ENCODE results near the gene OR10H2. TPM values are rescaled to one million over a fixed set of nuclear protein-coding genes. Genes with fewer than 3 reads are reported as not detected.
"Not testable (repeated sequence)": the region's sequence is repeated elsewhere in the genome, so short reads cannot be mapped to it uniquely, and the experiment has no call there.

The OR10H2 gene
- total RNA-seq (2014; rRNA removed; shearing (Covaris generic)), result not detected in 2 replicates

GRCh38 chr19:15727724-15728123, at the start of gene OR10H2:
OR10H2 (plus strand) TSS chr19:15728024; CDS start chr19:15728044, 20 bp downstream.
- no peak for DNase-seq (ENCODE audit: low spot score)

DNA sequence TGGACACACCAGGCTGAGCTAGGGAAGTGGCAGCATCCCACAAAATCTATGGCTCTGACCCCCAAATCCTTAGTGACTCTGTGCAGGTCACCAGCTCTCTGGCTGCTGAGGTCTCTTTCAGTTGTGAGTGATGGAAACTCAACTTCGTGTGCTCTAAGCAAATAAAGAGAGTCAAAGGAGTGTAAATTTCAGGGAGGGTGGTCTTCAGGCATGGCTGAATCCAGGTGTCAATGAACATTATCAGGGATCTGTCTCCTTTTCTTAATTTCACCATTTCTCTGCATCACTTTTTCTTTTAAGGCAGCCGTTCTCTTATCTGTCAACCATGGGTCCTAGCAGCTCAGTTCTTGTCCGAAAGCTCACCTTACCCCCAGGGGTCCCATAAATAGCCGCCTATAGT, 48.7 kb upstream of the OR10H2 start:
- DNase-seq (ENCODE audit: low spot score), result no peak

DNA sequence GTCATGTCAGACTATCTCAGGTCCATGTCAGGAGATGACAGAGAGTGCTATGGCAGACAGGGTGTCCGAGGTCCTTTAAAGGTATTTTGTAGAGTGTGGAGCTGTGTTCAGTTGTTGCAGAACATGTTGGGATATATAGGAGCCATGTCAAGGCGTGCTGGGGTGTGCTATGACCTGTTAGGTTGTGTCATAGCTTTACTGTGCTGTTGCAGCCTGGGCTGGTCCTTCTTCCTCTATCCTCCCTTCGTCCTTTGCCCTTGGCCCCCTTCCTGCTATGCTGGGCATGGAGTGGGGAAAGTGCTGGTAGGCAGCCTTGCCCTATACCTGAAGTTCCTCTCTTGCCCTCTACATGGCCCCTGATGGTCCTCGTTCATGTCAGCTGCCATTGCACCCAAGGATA, 48.0 kb upstream of the OR10H2 start:
- DNase-seq (ENCODE audit: low spot score), result not testable (repeated sequence)

DNA sequence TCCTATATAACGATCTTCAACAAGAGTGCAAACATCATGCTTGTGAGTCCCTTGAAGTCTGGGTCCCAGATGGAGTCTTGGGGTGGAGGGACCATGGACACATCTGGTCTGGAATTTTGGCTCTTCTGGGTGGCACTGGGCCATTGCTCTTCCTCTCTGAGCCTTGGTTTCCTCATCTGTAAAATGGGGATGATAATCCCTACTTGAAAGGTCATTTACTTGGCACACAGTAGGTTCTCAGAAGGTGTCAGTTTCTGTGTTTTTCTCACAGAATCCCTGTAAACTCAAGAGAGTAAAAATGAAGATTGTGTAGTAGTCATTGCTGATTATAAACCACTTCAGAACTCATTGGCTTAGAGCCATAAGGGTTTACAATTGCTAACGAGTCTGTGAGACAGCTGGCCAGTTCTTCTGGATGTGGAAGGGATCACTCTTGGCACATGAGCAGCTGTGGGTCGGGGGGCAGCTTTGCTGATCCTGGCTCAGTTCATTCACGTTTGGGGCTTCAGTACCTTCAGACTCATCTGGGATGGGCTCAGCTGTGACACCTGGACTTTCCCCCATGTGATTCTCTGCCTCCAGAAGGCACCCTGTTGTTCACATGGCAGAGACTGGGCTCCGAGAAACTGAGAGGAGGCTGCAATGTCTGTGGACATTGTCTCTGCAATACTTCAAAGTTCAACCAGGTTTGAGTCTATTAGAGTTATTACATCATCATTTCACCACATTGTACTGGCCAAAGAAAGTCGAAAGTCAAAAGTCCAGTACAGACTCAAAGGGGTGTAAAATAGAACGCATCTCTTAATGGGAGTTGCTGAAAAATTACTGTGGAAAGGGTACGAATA, 47.1 kb upstream of the OR10H2 start:
- DNase-seq (ENCODE audit: low spot score), result no peak

- no peak for DNase-seq (ENCODE audit: low spot score)
Measured at GRCh38 chr19:15683411-15683810, 44.4 kb upstream of the OR10H2 start.

GRCh38 chr19:15684828-15685227, 43.0 kb upstream of the OR10H2 start:
- no peak for DNase-seq (ENCODE audit: low spot score)

GRCh38 chr19:15696654-15697194, 31.1 kb upstream of the OR10H2 start:
- no peak for DNase-seq (ENCODE audit: low spot score)

DNA sequence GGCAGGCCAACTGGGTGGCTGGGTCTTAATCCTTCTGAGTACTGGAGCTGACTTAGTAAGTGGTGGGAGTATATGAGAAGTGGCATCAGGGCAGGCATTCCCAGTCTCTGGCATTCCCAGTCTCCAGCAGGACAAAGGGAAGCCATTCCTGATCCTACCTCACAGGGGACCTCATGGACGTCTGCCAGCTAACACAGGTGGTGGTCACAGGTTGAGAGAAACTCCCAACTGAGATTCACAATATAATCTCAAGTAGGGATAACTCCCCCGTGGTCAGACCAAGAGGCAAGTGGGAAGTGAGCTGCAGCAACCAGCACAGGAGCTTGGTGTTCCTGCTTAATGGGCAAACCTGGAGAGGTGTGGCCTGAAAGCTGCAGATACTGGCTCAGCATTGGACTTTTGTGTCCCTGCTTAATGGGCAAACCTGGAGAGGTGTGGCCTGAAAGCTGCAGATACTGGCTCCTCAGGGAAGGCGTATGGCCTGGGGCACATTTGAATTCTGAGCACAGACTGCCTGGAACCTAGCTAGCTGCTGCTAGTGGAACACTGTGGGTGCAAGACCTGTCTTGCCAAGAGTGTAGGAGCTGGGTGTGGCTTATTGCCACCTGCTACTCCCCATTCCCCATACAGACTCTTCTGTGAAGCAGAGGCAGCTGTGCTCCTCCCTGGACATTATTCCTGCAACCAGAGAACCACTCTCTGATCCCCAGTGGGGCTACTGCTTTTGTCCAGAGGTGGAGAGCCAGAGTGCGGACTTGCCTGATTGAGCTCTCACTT, 25.9 kb upstream of the OR10H2 start:
- peak; percentile 8 for DNase-seq (ENCODE audit: low spot score)

- DNase-seq (ENCODE audit: low spot score), result peak; percentile 66
Measured at GRCh38 chr19:15702534-15702930, 25.3 kb upstream of the OR10H2 start.

- no peak for DNase-seq (ENCODE audit: low spot score)
Measured at GRCh38 chr19:15714638-15715037, 13.2 kb upstream of the OR10H2 start.

DNA sequence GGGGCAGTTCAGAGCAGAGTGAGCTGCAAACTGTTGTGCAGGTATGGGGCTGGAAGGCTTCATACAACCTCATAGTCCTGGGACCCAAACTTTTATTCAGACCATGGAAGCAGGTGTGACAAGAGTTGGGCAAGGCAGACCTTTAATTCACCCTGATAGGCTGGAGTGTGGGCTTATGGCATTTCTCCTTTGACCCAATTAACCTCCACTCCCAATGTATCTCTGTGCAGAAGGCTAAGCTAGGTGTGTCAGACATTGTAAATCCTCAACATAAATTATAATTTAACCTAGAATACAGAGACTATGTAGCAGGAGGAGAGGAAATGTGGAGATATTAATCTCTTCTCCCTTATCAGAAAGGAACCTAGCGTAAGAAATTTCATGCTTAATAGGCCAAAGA, 12.2 kb upstream of the OR10H2 start:
- no peak for DNase-seq (ENCODE audit: low spot score)

GRCh38 chr19:15717809-15718208, 10.0 kb upstream of the OR10H2 start:
- DNase-seq (ENCODE audit: low spot score), result no peak

DNA sequence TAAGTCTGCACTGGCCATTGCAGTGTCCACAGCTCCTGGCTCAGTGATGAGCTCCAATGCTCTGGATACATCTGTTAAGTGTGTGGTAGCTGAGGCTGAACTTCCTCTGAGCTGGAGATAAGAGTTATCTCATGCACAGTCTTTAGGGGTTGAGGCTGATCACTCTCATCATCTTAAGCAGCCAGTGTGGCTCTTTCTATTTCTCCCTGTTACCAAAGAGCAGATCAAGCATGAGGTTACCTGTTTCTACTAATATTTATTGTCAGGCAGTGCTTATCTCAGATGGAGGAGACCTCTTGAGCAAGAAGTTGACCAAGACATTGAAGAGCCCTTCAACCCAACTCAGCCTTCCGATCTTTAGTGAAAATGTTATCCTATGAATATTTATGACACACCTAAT, 6.6 kb upstream of the OR10H2 start:
- DNase-seq (ENCODE audit: low spot score), result no peak

- DNase-seq (ENCODE audit: low spot score), result no peak
Measured at GRCh38 chr19:15722956-15723355, 4.9 kb upstream of the OR10H2 start.

DNA sequence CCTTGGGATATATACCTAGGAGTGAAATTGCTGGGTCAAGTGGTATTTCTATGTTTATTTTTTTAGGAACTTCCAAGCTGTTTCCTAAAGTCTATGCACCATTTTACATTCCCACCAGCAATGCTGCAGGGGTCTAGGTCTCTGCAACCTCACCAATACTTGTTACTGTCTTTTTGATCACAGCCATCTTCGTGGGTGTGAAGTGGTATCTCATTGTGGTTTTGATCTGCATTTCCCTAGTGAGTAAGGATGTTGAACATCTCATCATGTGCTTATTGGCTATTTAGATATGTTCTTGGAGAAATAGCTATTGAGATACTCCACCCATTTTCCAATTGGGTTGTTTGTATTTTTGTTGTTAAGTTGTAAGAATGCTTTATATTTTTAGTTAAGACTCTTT, 2.7 kb downstream of the OR10H2 start:
- DNase-seq (ENCODE audit: low spot score), result no peak

- no peak for DNase-seq (ENCODE audit: low spot score)
Measured at GRCh38 chr19:15732388-15732787, 4.6 kb downstream of the OR10H2 start.

DNA sequence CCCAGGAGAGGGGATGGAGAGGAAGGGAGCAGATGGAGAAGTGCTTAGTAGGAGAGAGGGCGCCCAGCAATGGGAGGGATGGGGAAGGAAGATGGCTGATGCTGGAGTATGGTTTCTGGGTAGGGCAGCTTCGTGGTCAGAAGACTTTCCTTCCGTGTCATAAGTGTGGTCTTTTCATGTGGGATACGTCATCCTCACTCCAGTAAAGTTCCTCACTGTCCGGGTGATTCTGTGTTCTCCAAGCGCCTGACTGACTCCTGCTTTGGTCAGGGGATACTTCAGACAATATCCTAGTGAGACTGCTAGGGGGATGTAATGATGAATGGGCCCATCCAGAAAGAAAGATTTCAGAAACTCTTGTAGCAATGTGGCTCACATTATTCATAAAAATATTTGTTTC, 6.1 kb downstream of the OR10H2 start:
- no peak for DNase-seq (ENCODE audit: low spot score)

GRCh38 chr19:15737722-15738121, 9.9 kb downstream of the OR10H2 start, which contains the start of gene OR10H3:
OR10H3 (plus strand) TSS chr19:15737985; CDS start chr19:15741393, 3,408 bp downstream.
- no peak for DNase-seq (ENCODE audit: low spot score)

- no peak for DNase-seq (ENCODE audit: low spot score)
Measured at GRCh38 chr19:15740785-15741184, 13.0 kb downstream of the OR10H2 start.

- DNase-seq (ENCODE audit: low spot score), result no peak
Measured at GRCh38 chr19:15748239-15748638, 20.4 kb downstream of the OR10H2 start.

DNA sequence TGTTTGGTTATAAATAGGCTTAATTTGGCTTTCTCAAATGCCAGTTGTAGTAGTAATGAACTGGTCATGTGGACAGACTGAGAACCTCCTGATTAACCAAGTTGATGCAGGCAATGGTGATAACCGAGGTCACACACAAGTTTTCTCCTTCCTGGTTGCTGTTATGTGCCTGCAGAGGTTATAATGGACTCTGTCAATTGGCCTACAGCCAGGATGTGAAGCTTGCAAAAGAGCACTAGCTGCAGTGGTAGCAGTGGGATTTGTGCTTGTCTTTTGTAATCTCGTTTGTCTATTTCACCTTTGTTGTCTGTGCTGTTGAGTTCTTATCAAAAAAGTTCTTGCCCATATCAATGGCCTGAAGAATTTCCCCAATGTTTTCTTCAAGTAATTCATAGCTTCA, 30.6 kb downstream of the OR10H2 start:
- no peak for DNase-seq (ENCODE audit: low spot score)

- no peak for DNase-seq (ENCODE audit: low spot score)
Measured at GRCh38 chr19:15759962-15760565, 32.2 kb downstream of the OR10H2 start.

Data from A172 (cell line).